Measurements from ENCODE around the gene JPH3. TPM values are rescaled to one million over a fixed set of nuclear protein-coding genes. Genes with fewer than 3 reads are reported as not detected.

Gene JPH3
- total RNA-seq, 1 experiment from 2014 or later = 2.6 TPM

GRCh38 chr16:87694441-87695125 is 92.3 kb downstream of the JPH3 start:
- in situ Hi-C loops (cut with HindIII; ENCODE audit: low pct_unique_long_range_greater_than_20kb, low sequenced_read_pairs) = no loop called here
- no peak for DNase-seq (ENCODE audit: low read depth, low spot score)

- in situ Hi-C loops (cut with HindIII; ENCODE audit: low pct_unique_long_range_greater_than_20kb, low sequenced_read_pairs) = no loop called here
- DNase-seq (ENCODE audit: low read depth, low spot score) = no peak
Observed at GRCh38 chr16:87695534-87695933, 93.2 kb downstream of the JPH3 start.

GRCh38 chr16:87696726-87697125 is 94.4 kb downstream of the JPH3 start:
- no peak for DNase-seq (ENCODE audit: low read depth, low spot score)
- in situ Hi-C loops (cut with HindIII; ENCODE audit: low pct_unique_long_range_greater_than_20kb, low sequenced_read_pairs) = no loop called here

- in situ Hi-C loops (cut with HindIII; ENCODE audit: low pct_unique_long_range_greater_than_20kb, low sequenced_read_pairs) = no loop called here
- no peak for DNase-seq (ENCODE audit: low read depth, low spot score)
Observed at GRCh38 chr16:87697256-87697655, 94.9 kb downstream of the JPH3 start.

GRCh38 chr16:87697792-87698191 is 95.5 kb downstream of the JPH3 start:
- in situ Hi-C loops (cut with HindIII; ENCODE audit: low pct_unique_long_range_greater_than_20kb, low sequenced_read_pairs) = no loop called here
- DNase-seq (ENCODE audit: low read depth, low spot score) = no peak

- in situ Hi-C loops (cut with HindIII; ENCODE audit: low pct_unique_long_range_greater_than_20kb, low sequenced_read_pairs) = no loop called here
Observed at GRCh38 chr16:87698241-87698640, 95.9 kb downstream of the JPH3 start.

GRCh38 chr16:87698676-87699199 is 96.4 kb downstream of the JPH3 start:
- no peak for DNase-seq (ENCODE audit: low read depth, low spot score)
- in situ Hi-C loops (cut with HindIII; ENCODE audit: low pct_unique_long_range_greater_than_20kb, low sequenced_read_pairs) = no loop called here

More at GRCh38 chr16:87698241-87698640, 95.9 kb downstream of the JPH3 start:
- DNase-seq (ENCODE audit: low read depth, low spot score) = no peak

GRCh38 chr16:87700406-87701077 is 98.2 kb downstream of the JPH3 start:
- no peak for DNase-seq (ENCODE audit: low read depth, low spot score)
- in situ Hi-C loops (cut with HindIII; ENCODE audit: low pct_unique_long_range_greater_than_20kb, low sequenced_read_pairs) = no loop called here

- in situ Hi-C loops (cut with HindIII; ENCODE audit: low pct_unique_long_range_greater_than_20kb, low sequenced_read_pairs) = no loop called here
- DNase-seq (ENCODE audit: low read depth, low spot score) = no peak
Observed at GRCh38 chr16:87701078-87701460, 98.8 kb downstream of the JPH3 start.

- in situ Hi-C loops (cut with HindIII; ENCODE audit: low pct_unique_long_range_greater_than_20kb, low sequenced_read_pairs) = no loop called here
- DNase-seq (ENCODE audit: low read depth, low spot score) = no peak
Observed at GRCh38 chr16:87701505-87701921, 99.2 kb downstream of the JPH3 start.

- peak; percentile 39 for DNase-seq (ENCODE audit: low read depth, low spot score)
- in situ Hi-C loops (cut with HindIII; ENCODE audit: low pct_unique_long_range_greater_than_20kb, low sequenced_read_pairs) = no loop called here
Observed at GRCh38 chr16:87702325-87702811, 100.1 kb downstream of the JPH3 start.

- no peak for DNase-seq (ENCODE audit: low read depth, low spot score)
Observed at GRCh38 chr16:87703071-87703470, 100.8 kb downstream of the JPH3 start.

GRCh38 chr16:87703835-87704375 is 101.6 kb downstream of the JPH3 start:
- in situ Hi-C loops (cut with HindIII; ENCODE audit: low pct_unique_long_range_greater_than_20kb, low sequenced_read_pairs) = no loop called here
- DNase-seq (ENCODE audit: low read depth, low spot score) = no peak

More at GRCh38 chr16:87703071-87703470, 100.8 kb downstream of the JPH3 start:
- in situ Hi-C loops (cut with HindIII; ENCODE audit: low pct_unique_long_range_greater_than_20kb, low sequenced_read_pairs) = no loop called here

GRCh38 chr16:87704754-87705353 is 102.5 kb downstream of the JPH3 start:
- in situ Hi-C loops (cut with HindIII; ENCODE audit: low pct_unique_long_range_greater_than_20kb, low sequenced_read_pairs) = no loop called here
- DNase-seq (ENCODE audit: low read depth, low spot score) = no peak

- DNase-seq (ENCODE audit: low read depth, low spot score) = no peak
- in situ Hi-C loops (cut with HindIII; ENCODE audit: low pct_unique_long_range_greater_than_20kb, low sequenced_read_pairs) = no loop called here
Observed at GRCh38 chr16:87705771-87706277, 103.5 kb downstream of the JPH3 start.

- DNase-seq (ENCODE audit: low read depth, low spot score) = no peak
- in situ Hi-C loops (cut with HindIII; ENCODE audit: low pct_unique_long_range_greater_than_20kb, low sequenced_read_pairs) = no loop called here
Observed at GRCh38 chr16:87706278-87707000, 104.1 kb downstream of the JPH3 start.

GRCh38 chr16:87707097-87707496 is 104.8 kb downstream of the JPH3 start:
- no peak for DNase-seq (ENCODE audit: low read depth, low spot score)
- in situ Hi-C loops (cut with HindIII; ENCODE audit: low pct_unique_long_range_greater_than_20kb, low sequenced_read_pairs) = no loop called here
